Esophagus muscularis mucosa (tissue), 4 donors: Measurements from ENCODE around the gene ATP5PB. TPM values are rescaled to one million over a fixed set of nuclear protein-coding genes. Genes with fewer than 3 reads are reported as not detected.

Experiments used
- DNase-seq: peaks from one replicate; pipeline ENCODE4 v3.0.0-alpha.2; 2017; ENCODE audit errors: extremely low spot score
- H3K27ac ChIP-seq, 4 donors: fragments of 200-600 bp; sonication (generic); replicated peaks in 1 of 4; 1 replicate in 3 of 4; 2 replicates in 1 of 4; pipeline ENCODE4 v1.5.1; 2016 to 2019; ENCODE audit warnings: mild to moderate bottlenecking in 1 of 4
- H3K27me3 ChIP-seq, 4 donors: fragments of 200-600 bp; sonication (generic); one replicate each; pipeline versions ENCODE4 v1.5.1 to v1.6.0; 2016 to 2019
- H3K36me3 ChIP-seq, 4 donors: fragments of 200-600 bp; sonication (generic); one replicate each; pipeline ENCODE4 v1.5.1; 2016 to 2019
- H3K4me1 ChIP-seq, 4 donors: fragments of 200-600 bp; sonication (generic); one replicate each; pipeline ENCODE4 v1.5.1; 2016 to 2019
- H3K4me3 ChIP-seq, 4 donors: fragments of 200-600 bp; sonication (generic); 1 replicate in 2 of 4; 2 replicates in 2 of 4; pipeline ENCODE4 v1.5.1; 2016 to 2019; ENCODE audit warnings: mild to moderate bottlenecking in 4 of 4, moderate library complexity in 1 of 4
- H3K9me3 ChIP-seq, 4 donors: fragments of 200-600 bp; sonication (generic); 1 replicate in 3 of 4; 2 replicates in 1 of 4; pipeline ENCODE4 v1.5.1; 2016 to 2019
- CTCF ChIP-seq, 3 experiments: fragments of 200-600 bp in 2 of 3; fragments of 450-650 bp in 1 of 3; sonication (generic) in 2 of 3; IDR thresholded peaks; one replicate each; pipeline ENCODE4 v1.5.1; 2017 to 2019; ENCODE audit warnings: antibody characterized with exemption in 3 of 3, mild to moderate bottlenecking in 2 of 3, moderate library complexity in 1 of 3
- EP300 ChIP-seq: sonication (generic); formaldehyde crosslinking; IDR thresholded peaks from one replicate; pipeline ENCODE4 v1.6.1; 2017; ENCODE audit warnings: antibody characterized with exemption
- POLR2A ChIP-seq: fragments of 450-650 bp; IDR thresholded peaks from one replicate; pipeline ENCODE4 v1.6.1; 2017; ENCODE audit warnings: antibody characterized with exemption, moderate library complexity, mild to moderate bottlenecking, low read depth
- POLR2AphosphoS5 ChIP-seq, 2 donors: sonication (generic); formaldehyde crosslinking; IDR thresholded peaks; one replicate each; pipeline ENCODE4 v1.6.1; 2017; ENCODE audit warnings: antibody characterized with exemption in 2 of 2
- WGBS: methylation state at CpG from one replicate; pipeline ENCODE4 v1.1.5; 2018; 5-methylcytosine and 5-hydroxymethylcytosine counted together
- intact Hi-C: fragments of 100-400 bp; cut with DNase I; formaldehyde crosslinking; loops from one replicate; pipeline ENCODE4 v1.15.1; 2023
- total RNA-seq, 4 donors: library from RNA; depleted of rRNA; stranded (reverse); fragments of >200 nt; gene quantifications; one replicate each; pipeline versions ENCODE4 v1.1.0 to v1.2.1, GENCODE V29; 2016

The ATP5PB gene
- total RNA-seq, 4 donors from 2014 or later, result 177 to 203 (median 192) TPM

- peak; percentile 50 for DNase-seq
Measured at GRCh38 chr1:111406321-111406768, 42.9 kb upstream of the ATP5PB start.

GRCh38 chr1:111407301-111407700, 42.0 kb upstream of the ATP5PB start:
- Histone ChIP-seq H3K9me3 (no peaks in the 10 kb centered on the region), H3K27ac (no peak overlapping the region), H3K27me3 (peaks cover 0 to 8% (median 0%) of the 10 kb centered on the region in 4 donors), H3K36me3 (no peaks in the 10 kb centered on the region), H3K4me3 (no peak overlapping the region), H3K4me1 (peaks cover 0 to 5% (median 2%) of the 10 kb centered on the region in 4 donors)
- WGBS, result 69% methylated on average over 6 of the region's 6 CpGs
- intact Hi-C loops, result no loop called here
- peak; percentile 84 for DNase-seq
- TF ChIP-seq CTCF (IDR thresholded peaks at IDR 0.05) (no peak), POLR2A (no peak), EP300 (no peak), POLR2AphosphoS5 (IDR thresholded peaks at IDR 0.05) (no peak)

More at GRCh38 chr1:111406321-111406768, 42.9 kb upstream of the ATP5PB start:
- no peaks in the 10 kb centered on the region for H3K36me3 ChIP-seq
- peaks cover 0 to 17% (median 0%) of the 10 kb centered on the region in 4 donors for H3K27me3 ChIP-seq
- no peak overlapping the region for H3K4me3 ChIP-seq
- intact Hi-C loops, result no loop called here
- peaks cover 0 to 5% (median 2%) of the 10 kb centered on the region in 4 donors for H3K4me1 ChIP-seq
- peak in 1 of 2 donors; percentile 48 for TF ChIP-seq POLR2AphosphoS5 (IDR thresholded peaks at IDR 0.05)
- no peak for TF ChIP-seq CTCF (IDR thresholded peaks at IDR 0.05)
- WGBS, result 0% methylated on average over 2 of the region's 2 CpGs
- H3K9me3 ChIP-seq, result no peaks in the 10 kb centered on the region
- no peak overlapping the region for H3K27ac ChIP-seq

GRCh38 chr1:111412839-111413238, 36.4 kb upstream of the ATP5PB start:
- no peak overlapping the region for H3K27ac ChIP-seq
- H3K4me1 ChIP-seq, result peaks cover 0 to 4% (median 3%) of the 10 kb centered on the region in 4 donors
- H3K27me3 ChIP-seq, result no peaks in the 10 kb centered on the region
- peak; percentile 37 for DNase-seq
- no peak overlapping the region for H3K4me3 ChIP-seq
- WGBS, result 91% methylated on average over 2 of the region's 2 CpGs
- no peaks in the 10 kb centered on the region for H3K9me3 ChIP-seq
- intact Hi-C loops, result no loop called here
- peaks cover 0 to 17% (median 0%) of the 10 kb centered on the region in 4 donors for H3K36me3 ChIP-seq
- no peak for TF ChIP-seq CTCF (IDR thresholded peaks at IDR 0.05)
- no peak for TF ChIP-seq POLR2AphosphoS5 (IDR thresholded peaks at IDR 0.05)
- TF ChIP-seq POLR2A, result no peak
- no peak for TF ChIP-seq EP300

GRCh38 chr1:111414756-111415155, 34.5 kb upstream of the ATP5PB start:
- Histone ChIP-seq H3K4me3 (no peak overlapping the region), H3K9me3 (no peaks in the 10 kb centered on the region), H3K4me1 (peaks cover 0 to 8% (median 6%) of the 10 kb centered on the region in 4 donors), H3K36me3 (peaks cover 0 to 17% (median 0%) of the 10 kb centered on the region in 4 donors), H3K27ac (no peak overlapping the region), H3K27me3 (no peaks in the 10 kb centered on the region)
- intact Hi-C loops, result no loop called here
- TF ChIP-seq POLR2A (no peak), EP300 (no peak), POLR2AphosphoS5 (IDR thresholded peaks at IDR 0.05) (no peak), CTCF (IDR thresholded peaks at IDR 0.05) (no peak)
- DNase-seq, result no peak
- WGBS, result 43% methylated on average over 1 of the region's 2 CpGs

- H3K27ac ChIP-seq, result no peak overlapping the region
- intact Hi-C loops, result no loop called here
- peaks cover 0 to 17% (median 0%) of the 10 kb centered on the region in 4 donors for H3K36me3 ChIP-seq
- no peaks in the 10 kb centered on the region for H3K27me3 ChIP-seq
- TF ChIP-seq EP300 (no peak), POLR2AphosphoS5 (IDR thresholded peaks at IDR 0.05) (no peak), CTCF (IDR thresholded peaks at IDR 0.05) (no peak), POLR2A (no peak)
- H3K4me1 ChIP-seq, result peaks cover 0 to 8% (median 6%) of the 10 kb centered on the region in 4 donors
- H3K9me3 ChIP-seq, result no peaks in the 10 kb centered on the region
- 91% methylated on average over 3 of the region's 3 CpGs for WGBS
- H3K4me3 ChIP-seq, result no peak overlapping the region
- DNase-seq, result peak; percentile 42
Measured at GRCh38 chr1:111415461-111415860, 33.8 kb upstream of the ATP5PB start.
